Loucy (cell line): ENCODE measurements around the gene TRIM25.
A peak's percentile ranks its signal among the peaks of the same experiment; 100 is the strongest.

Source experiments
- EZH2phosphoT487 ChIP-seq: fragments of 200-600 bp; IDR thresholded peaks from 2 replicates; pipeline ENCODE4 v1.6.1; 2018; ENCODE audit warnings: antibody characterized with exemption, mild to moderate bottlenecking, moderate library complexity, borderline replicate concordance
- TF ChIP-seq, protein P1 (sequence below): fragments of 200-600 bp; sonication (generic); conservative IDR thresholded peaks from 2 replicates; pipeline ENCODE4 v1.5.1; 2014; ENCODE audit warnings: mild to moderate bottlenecking, antibody characterized with exemption, low read length

DNA sequence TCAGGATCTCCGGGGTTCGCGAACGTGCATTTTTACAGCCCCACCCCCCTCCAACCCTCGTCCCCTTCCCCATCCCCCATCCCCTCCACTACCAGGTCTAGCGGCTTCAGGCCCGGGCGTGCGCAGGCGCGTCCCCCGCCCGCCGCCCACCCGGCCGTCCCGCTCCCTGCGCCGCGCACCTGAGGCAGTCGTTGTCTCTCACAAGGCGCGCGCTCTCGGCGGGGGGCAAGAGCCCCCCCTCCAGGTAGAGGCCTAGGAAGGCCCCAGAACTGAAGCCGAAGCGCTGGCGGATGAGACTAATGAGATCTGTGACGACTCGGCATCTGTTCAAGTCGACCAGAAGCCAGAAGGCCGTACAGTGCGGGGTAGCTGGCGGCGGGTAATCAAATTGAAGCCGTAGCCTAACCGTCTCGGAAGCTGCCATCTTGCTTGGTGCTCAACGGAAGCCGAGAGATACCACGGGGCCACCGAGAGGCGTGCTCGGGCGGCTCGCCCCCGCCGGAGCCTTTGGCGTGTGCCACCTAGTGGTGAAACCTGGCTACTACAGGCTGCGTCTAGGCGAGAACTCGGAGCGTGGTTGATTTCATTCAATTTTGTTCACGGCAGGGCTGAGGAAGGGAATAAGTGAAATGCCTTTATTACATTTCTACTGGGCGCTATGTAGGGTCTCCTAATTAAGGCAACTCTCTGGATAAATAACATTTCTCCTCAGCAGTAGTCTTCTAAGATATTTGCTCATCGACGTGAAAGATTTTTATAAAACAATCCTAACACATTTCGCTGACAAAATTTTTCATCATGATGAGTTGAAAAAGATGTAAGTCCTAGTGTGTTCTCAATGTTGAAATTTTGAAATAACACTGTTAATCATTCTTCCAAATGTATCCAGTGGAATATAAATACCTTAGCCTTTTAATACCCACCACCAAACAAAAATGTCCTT is 47.0 kb upstream of the TRIM25 start, which contains the start of gene COIL:
- TF ChIP-seq, protein P1, sequence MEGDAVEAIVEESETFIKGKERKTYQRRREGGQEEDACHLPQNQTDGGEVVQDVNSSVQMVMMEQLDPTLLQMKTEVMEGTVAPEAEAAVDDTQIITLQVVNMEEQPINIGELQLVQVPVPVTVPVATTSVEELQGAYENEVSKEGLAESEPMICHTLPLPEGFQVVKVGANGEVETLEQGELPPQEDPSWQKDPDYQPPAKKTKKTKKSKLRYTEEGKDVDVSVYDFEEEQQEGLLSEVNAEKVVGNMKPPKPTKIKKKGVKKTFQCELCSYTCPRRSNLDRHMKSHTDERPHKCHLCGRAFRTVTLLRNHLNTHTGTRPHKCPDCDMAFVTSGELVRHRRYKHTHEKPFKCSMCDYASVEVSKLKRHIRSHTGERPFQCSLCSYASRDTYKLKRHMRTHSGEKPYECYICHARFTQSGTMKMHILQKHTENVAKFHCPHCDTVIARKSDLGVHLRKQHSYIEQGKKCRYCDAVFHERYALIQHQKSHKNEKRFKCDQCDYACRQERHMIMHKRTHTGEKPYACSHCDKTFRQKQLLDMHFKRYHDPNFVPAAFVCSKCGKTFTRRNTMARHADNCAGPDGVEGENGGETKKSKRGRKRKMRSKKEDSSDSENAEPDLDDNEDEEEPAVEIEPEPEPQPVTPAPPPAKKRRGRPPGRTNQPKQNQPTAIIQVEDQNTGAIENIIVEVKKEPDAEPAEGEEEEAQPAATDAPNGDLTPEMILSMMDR, result peak; percentile 97
- TF ChIP-seq EZH2phosphoT487, result no peak
